SK-N-MC (cell line): ENCODE results near the gene F2.

Experiments
- FOXP2 ChIP-seq: optimal IDR thresholded peaks from 2 replicates; pipeline ENCODE3; 2011; ENCODE audit warnings: mild to moderate bottlenecking, moderate library complexity; ENCODE audit not compliant: insufficient read depth; ENCODE audit errors: extremely low read length, control extremely low read depth
- POLR2AphosphoS5 ChIP-seq: IDR thresholded peaks from 2 replicates; pipeline ENCODE4 v1.6.1; 2012; ENCODE audit warnings: mild to moderate bottlenecking, low read depth, low read length, borderline replicate concordance

DNA sequence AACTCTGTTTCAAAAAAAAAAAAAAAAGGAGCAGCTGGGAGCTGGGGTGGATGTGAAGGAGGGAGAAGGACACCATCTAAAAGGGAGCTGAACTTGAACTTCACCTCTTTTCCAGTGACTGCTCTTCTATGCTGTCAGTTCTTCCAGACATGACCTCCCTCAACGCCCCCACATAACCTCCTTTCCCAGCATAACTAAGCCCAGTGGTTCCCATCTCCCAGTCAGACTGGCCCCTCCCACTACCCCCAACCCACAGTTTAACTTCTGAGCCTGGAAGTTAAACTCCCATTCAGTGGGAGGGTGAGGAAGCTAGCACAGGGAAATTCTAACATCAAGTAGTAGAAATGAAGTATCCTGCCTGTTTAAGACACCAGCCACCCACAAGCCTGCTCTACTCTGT, 20.4 kb upstream of the F2 start:
- no peak for TF ChIP-seq FOXP2
- TF ChIP-seq POLR2AphosphoS5: no peak
